Activated CD8-positive, alpha-beta memory T cell treated with anti-CD3 and anti-CD28 coated beads for 4 hours (primary cell): ENCODE data around the gene KCNH2.

Experiments
- DNase-seq, 2 donors: peaks; one replicate each; pipeline ENCODE4 v3.0.0-alpha.2; 2020; ENCODE audit warnings: low read depth in 2 of 2

KCNH2 gene

DNA sequence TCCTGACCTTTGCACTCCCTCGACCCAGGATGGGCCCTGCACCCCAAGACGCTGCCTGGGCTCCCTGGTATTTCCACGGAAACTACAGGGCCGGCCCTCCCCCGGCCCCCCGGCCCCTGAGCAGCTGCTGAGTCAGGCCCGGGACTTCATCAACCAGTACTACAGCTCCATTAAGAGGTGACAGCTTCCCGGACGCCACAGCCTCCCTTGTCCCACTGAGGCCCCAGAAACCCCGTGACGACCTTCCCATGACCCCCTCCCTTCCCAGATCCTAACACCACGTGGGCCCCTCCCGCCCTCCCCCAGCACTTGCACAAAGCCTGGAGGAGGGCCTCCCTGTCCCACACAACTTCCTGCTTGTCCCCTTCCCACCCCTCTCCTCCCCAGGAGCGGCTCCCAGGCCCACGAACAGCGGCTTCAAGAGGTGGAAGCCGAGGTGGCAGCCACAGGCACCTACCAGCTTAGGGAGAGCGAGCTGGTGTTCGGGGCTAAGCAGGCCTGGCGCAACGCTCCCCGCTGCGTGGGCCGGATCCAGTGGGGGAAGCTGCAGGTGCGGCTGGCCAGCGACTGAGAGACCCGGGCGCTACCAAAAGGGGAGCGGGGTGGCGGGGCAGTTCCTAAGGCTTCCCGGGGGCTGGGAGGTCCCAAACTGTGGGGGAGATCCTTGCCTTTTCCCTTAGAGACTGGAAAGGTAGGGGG, 18.4 kb upstream of the KCNH2 start:
- DNase-seq, result no peak

DNA sequence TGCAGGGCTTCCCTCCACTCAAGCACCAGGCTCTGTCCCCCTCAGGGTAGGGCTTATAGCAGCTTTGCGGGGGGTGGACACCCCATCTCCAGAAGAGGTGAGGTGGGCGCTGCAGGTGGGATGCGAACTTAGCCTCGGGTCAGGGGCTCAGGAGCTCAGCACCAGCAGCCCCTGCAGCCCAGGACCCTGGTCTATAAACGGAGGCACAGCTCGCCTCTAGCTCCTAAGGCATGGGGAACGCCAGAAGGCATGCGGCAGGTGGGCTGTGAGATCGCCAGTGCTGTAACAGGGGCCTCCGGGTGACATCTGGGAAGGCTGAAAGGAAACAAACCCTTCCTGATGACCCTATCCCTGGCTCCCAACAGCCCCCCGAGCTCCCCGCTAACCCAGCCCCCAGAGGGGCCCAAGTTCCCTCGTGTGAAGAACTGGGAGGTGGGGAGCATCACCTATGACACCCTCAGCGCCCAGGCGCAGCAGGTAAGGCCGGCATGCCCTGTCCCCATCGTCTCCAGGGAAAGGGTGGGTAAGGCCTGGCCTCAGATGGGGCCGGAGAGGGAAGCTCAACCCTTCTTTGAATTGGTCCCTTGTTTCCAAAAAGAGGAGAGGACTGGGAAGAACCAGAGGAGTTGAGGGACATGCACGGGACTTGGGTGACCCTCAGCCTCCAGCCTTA, 16.9 kb upstream of the KCNH2 start:
- no peak for DNase-seq

DNA sequence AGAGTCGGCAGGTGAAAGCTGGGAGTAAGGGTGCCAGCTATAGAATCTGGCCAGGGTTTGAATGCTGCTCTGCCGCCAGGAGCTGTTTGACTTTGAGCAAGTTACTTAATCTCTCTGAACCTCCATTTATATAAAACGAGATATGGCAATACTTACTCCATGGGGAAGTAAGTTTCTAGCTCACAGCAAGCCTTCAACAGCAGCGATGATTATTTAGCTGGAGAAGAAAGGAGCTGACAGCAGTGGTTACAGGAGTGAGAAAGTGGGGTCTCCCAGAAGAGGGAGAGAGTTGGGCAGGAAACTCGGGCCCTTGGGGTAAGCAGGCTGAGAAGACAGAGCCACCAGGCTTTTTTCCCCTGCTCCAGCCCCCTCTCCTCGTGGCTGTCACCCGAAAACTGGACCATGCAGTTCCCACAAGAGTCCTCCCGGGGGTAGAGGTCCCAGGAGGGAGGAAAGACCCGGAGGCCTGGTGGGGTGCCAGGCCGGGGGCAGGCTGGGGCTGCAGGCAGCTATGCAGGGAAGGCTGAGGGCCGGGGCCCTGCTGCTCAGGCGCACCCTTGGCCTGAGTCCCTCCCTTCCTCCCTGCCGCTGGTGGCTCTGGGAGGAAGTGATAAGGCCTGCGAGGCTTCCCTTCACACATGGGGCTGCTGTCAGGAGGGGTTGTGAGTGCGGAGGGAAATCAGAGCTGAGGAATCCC, 16.2 kb upstream of the KCNH2 start:
- no peak for DNase-seq

DNA sequence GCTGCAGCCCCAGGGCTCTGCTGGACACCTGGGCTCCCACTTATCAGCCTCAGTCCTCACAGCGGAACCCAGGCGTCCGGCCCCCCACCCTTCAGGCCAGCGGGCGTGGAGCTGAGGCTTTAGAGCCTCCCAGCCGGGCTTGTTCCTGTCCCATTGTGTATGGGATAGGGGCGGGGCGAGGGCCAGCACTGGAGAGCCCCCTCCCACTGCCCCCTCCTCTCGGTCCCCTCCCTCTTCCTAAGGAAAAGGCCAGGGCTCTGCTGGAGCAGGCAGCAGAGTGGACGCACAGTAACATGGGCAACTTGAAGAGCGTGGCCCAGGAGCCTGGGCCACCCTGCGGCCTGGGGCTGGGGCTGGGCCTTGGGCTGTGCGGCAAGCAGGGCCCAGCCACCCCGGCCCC, 15.4 kb upstream of the KCNH2 start:
- no peak for DNase-seq

DNA sequence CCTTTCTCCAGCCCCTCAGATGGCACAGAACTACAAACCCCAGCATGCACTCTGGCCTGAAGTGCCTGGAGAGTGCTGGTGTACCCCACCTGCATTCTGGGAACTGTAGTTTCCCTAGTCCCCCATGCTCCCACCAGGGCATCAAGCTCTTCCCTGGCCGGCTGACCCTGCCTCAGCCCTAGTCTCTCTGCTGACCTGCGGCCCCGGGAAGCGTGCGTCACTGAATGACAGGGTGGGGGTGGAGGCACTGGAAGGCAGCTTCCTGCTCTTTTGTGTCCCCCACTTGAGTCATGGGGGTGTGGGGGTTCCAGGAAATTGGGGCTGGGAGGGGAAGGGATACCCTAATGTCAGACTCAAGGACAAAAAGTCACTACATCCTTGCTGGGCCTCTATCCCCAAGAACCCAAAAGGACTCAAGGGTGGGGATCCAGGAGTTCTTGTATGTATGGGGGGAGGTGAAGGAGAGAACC, 14.7 kb upstream of the KCNH2 start:
- no peak for DNase-seq

DNA sequence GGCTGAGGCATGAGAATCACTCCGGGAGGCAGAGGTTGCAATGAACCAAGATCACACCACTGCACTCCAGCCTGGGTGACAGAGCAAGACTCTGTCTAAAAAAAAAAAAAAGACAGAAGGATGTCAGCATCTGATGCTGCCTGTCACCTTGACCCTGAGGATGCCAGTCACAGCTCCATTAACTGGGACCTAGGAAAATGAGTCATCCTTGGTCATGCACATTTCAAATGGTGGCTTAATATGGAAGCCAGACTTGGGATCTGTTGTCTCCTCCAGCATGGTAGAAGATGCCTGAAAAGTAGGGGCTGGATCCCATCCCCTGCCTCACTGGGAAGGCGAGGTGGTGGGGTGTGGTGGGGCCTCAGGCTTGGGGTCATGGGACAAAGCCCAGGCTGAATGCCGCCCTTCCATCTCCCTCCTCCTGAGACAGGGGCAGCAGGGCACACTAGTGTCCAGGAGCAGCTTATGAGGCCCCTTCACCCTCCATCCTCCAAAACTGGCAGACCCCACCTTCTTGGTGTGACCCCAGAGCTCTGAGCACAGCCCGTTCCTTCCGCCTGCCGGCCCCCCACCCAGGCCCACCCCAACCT, 14.0 kb upstream of the KCNH2 start:
- no peak for DNase-seq

DNA sequence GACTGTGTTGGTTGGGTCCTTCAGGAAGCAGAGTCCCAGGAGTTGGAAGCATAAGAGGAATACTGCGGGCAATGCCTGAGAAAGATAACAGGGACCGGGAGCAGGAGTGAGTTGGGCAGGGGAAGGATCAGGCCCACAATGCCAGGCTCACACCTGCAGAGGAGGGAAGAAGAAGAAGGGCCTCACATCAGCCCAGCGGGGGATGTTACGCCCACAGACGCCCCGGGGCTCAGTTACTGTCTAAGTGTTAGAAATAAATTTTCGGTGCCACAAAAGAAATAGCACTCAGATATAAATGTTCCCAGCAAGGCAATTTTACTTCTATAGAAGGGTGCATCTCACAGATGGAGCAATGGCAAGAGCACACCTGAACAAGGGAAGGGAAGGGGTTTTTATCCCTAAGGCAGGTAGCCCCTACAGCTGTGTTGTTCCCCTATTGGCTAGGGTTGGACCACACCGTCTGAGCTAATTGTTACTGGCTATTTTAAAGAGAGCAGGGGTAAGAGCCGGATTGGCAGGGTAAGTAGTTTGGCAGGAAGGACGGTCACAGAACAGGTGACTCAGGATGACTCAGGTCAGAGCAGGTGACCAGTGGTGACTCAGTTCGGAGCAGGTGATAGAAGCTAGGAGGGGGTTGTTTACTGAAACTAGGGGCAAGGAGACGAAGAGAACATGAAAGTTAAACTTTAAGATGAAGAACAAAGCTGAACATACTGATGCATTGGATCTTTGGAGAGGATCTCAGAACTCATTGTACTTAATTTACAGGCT, 12.5 kb upstream of the KCNH2 start, which contains the start of gene NOS3:
NOS3 (plus strand) TSS at position 602 of the 771 bp plus-strand sequence. CDS start 2,787 bp downstream, outside the sequence.
- DNase-seq, result no peak

DNA sequence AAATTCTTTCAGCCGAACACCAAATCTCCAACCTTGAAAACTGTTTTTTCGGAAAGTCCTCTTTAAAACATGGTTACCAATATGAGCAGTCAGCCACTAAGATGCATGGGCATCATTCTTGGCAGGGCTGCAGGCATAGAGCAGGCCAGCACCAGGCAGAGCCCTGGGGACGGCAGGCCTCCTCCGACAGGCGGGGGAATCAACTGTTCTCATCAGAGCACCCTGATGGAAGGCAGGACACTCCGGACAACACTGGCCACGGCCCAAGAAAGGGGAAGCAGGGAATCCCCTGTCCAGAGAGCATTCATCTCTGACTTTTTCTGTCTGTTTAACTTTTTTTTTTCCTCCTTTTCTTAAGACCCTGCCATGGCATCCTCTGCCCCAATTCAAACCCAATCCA, 11.3 kb upstream of the KCNH2 start:
- DNase-seq, result no peak

DNA sequence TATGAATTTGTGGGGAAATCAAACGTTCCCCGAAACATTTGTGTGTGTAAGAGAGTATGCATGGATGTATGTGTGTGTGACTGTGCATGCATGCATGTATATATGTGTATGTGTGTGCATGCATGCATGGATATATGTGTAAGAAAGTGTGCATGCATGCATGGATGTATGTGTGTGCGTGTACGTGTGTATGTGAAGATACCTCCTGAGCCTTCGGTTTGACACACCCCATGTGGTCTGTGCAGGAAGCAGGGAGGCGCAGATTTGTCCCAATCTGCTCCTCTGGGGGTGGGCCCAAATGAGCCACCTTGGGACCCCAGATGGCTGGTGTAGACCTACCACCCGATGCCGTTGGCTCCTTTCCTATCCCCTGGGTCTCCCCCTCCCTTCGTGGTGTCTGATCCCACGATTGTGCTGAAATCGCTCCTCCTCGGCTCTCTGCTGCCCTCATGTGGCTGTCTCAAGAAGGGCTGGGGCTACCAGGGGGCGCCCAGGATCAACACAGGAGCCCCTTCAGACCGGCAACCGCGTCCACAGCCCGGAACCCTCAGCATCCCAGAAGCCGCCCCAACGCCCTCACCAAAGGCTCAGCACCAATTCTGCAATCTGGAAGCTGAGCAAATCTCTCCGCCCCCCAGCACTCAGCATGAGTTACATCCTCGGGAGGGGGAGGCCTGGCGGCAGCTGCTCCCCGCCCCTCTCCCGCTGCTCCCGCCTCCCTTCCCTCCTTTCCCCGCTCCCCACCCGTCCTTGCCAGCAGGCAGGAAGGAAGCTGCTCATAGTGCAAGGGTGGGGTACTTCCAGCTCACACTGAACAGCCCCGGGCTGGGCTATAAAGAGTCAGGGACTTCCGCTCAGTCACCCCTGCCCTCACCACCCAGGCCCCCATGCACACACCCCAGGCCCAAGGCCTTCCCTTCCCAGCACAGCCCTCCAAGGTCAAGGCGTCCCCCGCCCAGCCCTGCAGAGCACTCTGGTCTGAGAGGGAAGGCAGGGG, 10.4 kb upstream of the KCNH2 start:
- no peak for DNase-seq

DNA sequence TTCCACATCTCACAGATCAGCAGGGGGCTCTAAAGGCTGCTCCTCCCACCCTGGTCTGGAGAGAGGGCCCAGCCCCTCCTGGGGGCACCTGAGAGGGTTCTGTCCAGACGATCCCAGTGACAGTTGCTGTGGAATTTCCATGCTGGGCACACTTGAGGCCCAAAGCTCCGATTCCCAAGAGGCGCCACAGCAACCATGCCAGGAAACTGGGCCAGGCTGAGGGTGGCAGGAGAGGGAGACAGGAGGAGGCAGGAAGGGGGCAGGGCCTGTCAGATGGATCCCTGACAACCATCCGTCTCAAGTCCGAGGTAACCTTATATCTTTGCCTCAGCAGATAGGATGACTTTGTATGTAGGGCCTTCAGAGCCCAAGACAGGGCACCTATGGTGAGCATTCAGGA, 8.4 kb upstream of the KCNH2 start:
- DNase-seq, result no peak

DNA sequence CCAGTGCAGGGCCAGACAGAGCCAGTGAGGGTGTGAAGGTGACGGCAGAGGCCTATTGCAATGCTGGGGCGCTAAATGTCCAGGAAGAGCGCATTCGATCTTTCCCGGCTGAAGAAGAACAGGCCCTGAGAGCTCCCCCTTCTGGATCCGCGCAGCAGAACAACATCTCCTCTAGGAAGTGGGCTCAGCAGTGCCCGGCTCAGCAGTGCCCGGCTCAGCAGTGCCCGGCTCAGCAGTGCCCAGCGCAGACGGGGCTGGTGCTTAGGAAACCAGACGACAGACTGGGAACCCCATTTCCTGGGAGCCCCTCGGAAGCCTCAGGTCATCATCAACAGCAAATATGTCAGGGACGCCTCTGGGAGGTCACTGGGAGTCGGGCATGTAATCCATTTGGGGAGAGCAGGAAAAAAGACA, 8.0 kb upstream of the KCNH2 start:
- no peak for DNase-seq

DNA sequence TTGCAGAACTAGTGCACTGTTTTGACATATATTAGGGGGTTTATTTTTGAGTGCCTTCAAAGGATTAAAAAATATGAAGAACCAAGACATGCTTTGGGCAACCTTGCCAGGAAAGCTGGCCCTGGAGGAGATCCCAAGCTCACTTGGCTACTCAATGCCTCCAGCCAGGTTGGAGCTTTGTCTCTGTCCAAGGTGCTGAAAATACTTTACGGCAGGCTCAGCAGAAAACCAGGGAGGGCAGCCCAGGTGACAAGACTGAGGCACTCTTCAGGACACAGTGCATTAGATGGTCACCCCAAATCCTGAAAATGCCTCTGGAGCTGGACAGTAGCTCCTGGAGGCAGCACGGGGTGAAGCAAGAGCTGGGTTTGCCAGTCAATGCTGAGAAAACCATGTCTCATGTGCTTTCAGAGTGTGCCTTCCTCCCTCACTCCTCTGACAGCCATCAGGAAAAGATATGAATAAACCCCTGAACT, 5.8 kb upstream of the KCNH2 start:
- no peak for DNase-seq

DNA sequence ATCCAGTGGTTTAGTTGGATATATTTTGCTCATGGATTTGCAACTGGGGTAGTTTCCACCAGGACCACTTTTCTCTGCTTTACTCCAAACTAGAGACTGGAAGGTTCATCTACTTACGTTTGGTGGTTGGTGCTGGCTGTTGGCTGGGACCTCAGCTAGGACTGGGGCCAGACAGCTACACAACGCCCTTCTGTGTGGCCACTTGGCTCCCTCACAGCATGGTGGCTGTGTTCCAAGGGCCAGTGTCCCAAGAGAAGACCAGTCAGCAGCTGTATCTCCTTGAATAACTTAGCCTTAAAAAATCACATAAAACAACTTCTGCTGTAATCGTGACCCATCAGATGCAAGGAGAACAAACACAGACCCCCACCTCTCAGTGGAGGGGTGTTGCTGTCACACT, 4.2 kb upstream of the KCNH2 start:
- DNase-seq, result no peak

DNA sequence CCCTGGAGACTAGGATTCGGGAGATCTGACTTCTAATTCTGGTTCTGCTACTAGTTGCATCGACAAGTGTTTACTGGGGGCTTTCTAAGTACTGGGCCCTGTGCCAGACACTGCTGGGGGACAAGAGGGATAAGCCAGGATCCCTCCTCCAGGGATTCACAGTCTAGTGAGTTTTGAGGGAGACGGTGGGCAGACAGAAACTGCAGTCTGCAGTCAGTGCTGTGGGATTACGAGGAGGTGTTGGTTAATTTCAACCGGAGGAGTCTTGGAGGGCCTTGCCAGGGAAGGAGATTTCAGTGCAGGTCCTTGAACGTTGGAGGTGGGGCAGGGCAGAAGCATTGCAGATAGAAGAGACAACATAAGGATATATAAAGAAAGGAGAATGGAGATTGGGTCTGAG, 3.5 kb upstream of the KCNH2 start:
- no peak for DNase-seq

DNA sequence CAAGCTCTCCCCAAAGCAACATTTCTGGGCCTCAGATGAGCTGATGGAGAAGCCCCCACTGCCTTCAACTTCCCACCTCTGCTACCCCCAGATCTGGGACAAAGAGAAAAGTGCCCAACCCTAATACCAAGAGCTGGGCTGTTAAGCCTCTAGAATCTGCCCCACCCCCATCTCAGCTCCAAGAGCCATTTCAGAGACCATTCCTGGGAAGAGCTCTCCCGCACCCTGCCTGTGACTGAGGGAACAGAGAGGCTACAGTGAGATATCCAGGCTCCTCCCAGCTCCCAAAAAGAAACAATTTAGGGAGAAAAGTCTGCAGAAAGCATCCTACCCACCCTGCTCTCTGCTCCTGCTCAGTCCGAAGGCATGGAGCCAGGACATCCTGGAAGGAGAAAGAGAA, 2.5 kb upstream of the KCNH2 start:
- no peak for DNase-seq

DNA sequence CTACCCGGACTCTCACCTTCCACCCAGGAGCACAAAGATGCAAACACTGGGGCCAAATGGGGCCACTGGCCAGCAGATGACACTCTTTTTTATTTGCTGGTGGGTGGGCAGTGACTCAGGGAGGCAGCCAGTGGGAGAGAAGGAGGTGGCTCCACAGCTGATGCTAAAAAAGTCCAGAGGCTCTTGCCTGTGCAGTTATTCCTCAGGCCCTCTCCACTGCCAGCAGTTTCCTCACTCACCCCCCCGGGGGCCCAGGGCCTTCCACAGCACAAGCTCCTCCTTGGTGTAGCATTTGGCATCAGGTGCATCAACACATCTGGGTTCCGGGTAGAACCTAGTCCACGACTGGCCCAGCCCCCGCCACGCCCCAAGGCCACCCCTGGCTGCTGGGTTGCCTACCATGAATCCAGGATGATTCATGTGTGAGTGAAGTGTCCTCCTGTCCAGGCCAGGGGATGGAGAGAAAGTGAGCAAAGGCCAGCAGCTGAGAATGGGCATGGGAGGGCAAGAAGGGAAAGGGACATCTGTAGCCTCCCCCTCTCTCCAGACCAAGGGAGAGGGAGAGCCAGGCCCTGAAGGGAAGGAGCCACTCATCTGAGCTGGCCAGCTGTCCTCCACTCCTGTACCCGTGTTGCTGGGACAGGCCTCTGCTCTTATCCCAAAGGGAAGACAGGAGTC, 1.7 kb upstream of the KCNH2 start:
- DNase-seq, result no peak

DNA sequence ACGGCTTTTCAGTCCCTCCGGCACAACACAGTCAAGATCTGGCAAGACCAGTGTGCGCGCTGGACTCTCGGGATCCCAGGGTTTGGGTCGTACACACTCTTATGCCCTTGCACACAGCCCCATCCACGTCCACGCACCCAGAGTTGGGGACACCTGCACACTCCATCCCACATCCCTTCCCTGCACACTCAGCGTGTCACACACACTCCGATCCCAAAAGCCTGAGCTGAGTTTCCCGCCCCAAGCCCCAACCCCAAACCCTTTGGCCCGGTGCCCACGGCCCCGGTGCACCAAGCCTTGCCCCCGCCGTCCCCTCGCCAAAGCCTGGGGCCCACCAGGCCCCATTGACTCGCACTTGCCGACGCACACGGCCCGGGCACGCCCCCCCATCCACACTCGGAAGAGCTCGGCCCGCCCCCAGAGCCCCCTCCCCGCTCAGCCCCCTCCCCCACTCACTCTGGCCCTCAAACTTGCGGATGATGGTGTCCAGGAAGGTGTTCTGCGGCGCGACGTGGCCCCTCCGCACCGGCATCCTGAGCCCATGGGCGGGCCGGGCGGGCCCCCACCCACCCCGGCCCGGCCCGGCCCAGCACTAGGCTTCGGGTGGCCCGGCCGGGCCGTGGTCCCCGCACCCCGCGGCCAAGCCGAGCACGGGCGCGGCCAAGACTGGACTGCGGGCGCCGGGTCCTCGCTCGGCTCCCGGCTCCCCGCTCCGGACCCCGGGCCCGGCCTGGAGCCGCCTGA, 567 bp downstream of the KCNH2 start:
- no peak for DNase-seq

DNA sequence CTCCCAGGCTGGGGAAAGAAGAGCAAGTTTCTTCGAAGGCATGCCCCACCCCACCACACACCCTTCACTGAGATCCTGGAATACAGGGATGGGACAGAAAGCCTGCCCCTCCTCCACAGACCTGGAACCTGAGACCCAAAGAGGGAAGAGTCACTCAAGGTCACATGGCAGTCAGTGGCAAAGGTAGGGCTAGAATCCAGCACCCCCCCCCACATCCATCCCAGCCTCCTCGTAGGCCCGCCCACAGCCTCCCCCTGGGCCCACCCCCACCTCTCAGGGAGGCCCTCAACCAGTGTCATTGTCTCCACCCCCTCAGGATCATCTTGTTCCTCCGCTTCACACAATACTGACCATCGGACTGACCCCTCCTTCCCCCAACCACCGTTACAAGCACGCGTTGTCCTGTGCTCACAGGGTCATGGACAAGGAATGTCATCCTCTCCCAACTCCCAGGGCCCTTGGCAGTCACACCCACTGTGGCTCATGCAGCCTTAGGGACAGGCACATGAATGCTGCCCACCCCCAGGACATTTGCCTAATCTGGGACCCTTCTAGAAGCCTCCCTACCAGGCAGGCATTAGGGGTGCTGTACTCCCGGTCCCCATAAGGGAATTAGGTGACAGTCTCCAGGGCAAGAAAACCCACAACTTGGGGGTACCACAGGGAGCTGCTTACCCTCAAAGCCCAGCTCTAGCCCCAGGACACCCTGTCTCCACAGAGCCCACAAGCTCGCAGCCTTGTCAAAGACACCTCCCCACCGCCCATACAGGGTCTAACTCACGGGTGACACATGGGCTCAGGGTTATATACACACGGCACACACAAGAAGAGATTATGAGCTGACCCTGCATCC, 1.4 kb downstream of the KCNH2 start:
- no peak for DNase-seq
